A549 treated with AZD9567 at 1 μM for 4 hours (cell line): Measurements from ENCODE around the gene KAT14. TPM values are rescaled to one million over a fixed set of nuclear protein-coding genes. Genes with fewer than 3 reads are reported as not detected.

Source experiments
- total RNA-seq: library from RNA; stranded (reverse); fragments of 200-300 nt; extraction: Qiagen RNA extraction; gene quantifications from 5 replicates; pipeline ENCODE4 v1.2.3, GENCODE V29; 2022; ENCODE audit not compliant: insufficient read depth

Gene KAT14, protein sequence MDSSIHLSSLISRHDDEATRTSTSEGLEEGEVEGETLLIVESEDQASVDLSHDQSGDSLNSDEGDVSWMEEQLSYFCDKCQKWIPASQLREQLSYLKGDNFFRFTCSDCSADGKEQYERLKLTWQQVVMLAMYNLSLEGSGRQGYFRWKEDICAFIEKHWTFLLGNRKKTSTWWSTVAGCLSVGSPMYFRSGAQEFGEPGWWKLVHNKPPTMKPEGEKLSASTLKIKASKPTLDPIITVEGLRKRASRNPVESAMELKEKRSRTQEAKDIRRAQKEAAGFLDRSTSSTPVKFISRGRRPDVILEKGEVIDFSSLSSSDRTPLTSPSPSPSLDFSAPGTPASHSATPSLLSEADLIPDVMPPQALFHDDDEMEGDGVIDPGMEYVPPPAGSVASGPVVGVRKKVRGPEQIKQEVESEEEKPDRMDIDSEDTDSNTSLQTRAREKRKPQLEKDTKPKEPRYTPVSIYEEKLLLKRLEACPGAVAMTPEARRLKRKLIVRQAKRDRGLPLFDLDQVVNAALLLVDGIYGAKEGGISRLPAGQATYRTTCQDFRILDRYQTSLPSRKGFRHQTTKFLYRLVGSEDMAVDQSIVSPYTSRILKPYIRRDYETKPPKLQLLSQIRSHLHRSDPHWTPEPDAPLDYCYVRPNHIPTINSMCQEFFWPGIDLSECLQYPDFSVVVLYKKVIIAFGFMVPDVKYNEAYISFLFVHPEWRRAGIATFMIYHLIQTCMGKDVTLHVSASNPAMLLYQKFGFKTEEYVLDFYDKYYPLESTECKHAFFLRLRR
- 9.0 to 12.1 TPM (median 10.9 TPM) in 5 replicates for total RNA-seq

DNA sequence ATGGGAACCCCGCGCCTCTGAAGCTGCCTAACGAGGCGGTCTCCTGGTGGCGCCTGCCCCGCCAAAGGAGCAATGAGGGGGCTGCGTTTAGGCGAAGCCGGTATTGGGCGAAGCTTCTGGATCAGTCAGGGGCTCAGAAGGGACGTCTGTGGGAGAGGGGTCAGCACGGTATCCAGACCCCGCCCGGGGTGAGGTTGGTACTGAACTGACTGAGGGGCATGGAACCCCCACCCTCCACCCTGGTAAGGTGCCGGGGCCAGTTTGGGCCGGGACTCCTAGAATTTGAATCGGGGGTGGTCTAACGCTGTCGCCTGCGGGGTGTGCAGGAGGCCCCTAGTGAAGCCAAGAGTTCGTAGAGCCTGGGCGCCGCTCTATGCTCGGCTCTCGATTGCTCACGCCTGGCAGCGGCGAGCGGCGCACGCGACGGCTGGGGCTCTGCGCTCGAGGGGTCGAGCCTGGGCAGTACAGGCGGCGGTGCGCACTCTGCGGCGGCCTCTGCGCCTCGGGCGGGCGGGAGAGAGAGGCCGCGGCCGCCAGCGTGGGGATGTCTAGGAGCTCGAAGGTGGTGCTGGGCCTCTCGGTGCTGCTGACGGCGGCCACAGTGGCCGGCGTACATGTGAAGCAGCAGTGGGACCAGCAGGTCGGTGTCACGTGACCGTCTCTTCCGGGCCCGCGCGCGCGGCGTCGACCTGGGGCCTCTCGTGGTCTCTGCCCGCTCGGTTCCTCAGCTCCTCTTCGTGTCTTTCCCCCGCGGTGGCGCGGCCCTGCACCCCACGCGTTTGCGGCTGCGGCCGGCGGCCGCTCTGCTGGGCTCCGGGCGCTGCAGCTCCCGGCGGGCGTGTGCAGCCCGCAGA lies at the start of gene KAT14, which contains the start of gene PET117:
Gene KAT14 (plus strand): TSS at position 452 of the 854 bp plus-strand sequence. CDS start 4,798 bp downstream, outside the sequence.
Gene PET117 (plus strand): TSS at position 452 of the 854 bp plus-strand sequence. CDS start 93 bp downstream, at position 545.

Other genes with a start within 250 kb of the KAT14 start
- 246 to 259 TPM (median 248 TPM) in 5 replicates for gene SNX5, start 169.1 kb upstream of the KAT14 start, total RNA-seq
- 37.5 to 57.9 TPM (median 38.7 TPM) in 5 replicates for gene MGME1, start 168.8 kb upstream of the KAT14 start, total RNA-seq
- 0.14 to 0.41 TPM (median 0.18 TPM) in 4 of 5 replicates, not detected in the other for gene OVOL2, start 79.9 kb upstream of the KAT14 start, total RNA-seq
- 17.1 to 26.1 TPM (median 24.7 TPM) in 5 replicates for gene PET117, start within 50 bp of the KAT14 start, total RNA-seq
- gene ZNF133, start 150.7 kb downstream of the KAT14 start, total RNA-seq: 4.2 to 12.9 TPM (median 11.5 TPM) in 5 replicates